HG03060 (cell line): Measurements from ENCODE around the gene STX18.
"Not testable (repeated sequence)": the region's sequence is repeated elsewhere in the genome, so short reads cannot be mapped to it uniquely, and the experiment has no call there.

Source experiments
- ATAC-seq: cut with Tn5 transposase; IDR thresholded peaks from one replicate; pipeline ENCODE4 v1.9.1; 2021; ENCODE audit warnings: low read depth, moderate number of reproducible peaks; ENCODE audit not compliant: unreplicated experiment

STX18 gene

DNA sequence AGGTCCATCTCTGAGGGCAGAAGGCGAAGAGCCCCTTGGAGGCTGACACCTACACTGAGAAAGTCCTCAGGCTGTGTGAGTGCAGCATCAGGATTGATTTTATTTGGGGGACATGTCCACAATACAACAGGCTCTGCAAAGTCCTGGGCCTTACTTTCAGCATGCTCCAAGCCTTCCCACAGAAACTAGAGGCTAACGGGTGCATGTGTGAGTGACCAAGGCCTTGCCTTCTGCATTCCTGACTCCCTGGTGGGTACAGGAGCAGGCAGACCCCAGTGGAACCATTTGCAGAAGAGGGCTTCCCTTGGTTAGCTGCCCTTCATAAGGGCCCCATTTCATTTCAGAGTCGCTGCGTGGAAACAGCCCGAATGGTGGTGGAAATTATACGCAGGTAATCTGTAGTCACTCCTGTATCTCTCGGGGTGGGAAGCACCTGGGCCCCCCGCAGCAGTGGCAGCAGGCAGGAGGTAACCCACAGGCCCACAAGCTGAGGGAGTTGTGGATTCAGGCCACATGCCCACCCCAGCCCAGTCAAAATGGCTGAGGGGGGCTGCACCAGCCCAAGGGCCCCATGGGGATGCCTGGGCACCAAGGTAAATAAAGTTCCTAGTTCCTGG lies 117.2 kb downstream of the STX18 start:
- ATAC-seq = no peak

DNA sequence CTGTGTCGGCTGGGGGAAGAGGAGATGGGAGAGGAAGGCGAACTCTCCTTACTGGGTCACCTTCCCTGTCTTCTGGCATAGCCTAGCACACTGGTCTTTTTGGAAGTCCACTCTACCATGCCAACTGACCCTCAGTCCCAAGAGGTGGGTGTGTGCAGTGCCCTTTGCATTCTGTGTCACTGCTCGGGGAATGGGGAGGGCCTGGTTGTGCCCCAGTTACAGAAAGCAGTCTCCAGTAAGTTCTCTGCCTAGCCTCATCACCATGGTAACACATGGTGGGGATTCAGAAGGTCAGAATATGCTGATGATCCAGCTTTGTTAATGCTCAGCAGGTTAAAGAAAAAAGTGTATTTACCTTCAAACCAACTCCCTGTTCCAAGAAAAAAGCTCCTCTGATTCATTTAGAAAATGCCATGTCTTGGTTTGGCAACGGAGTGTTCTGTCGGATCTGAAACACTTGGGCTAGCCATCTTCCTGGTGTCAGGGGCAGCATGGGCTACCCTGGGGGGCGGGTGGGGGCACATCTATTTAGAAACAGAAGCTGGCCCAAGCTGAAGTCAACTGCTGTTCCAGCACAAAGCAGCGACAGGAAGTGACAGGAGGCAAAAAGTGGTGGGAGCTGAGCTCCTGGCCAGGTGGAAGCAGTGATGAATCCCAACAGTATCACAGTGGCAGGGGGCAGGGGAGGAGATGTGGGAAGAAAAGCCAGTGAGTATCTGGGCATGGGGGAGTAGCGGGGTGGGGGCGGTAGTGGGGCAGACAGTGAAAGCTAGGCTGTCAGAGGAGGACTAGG lies 117.9 kb downstream of the STX18 start:
- ATAC-seq = no peak

DNA sequence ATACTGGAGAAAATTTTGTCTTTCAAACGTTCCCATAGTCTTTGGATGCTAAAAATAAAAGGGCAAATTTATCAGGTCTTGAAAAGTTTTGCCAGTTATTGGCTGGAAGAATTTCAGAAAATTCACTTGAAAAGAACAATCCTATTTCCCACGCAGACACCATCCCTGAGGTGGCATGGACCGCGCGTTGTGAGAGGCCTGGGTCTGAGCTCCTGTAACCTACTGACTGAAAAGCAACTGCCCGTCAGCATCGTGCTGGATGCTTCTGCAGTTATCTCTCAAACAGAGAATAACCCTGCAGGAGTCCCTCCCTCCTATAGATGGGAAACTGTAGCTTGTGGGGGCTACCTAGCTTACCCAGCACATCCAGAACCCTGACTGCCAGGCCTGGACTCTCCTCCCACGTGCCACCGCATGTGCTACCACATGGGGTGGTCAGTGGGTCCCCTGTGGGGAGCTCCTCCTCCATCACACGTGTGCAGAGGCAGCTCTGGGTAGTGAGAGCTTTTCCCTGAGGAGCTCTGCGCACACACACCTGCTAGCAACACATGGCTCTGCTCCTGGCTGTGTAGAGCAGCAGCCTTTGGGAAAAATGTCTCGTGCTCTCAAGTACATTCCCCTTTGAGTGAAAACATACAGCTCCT lies 118.9 kb downstream of the STX18 start:
- ATAC-seq = no peak

DNA sequence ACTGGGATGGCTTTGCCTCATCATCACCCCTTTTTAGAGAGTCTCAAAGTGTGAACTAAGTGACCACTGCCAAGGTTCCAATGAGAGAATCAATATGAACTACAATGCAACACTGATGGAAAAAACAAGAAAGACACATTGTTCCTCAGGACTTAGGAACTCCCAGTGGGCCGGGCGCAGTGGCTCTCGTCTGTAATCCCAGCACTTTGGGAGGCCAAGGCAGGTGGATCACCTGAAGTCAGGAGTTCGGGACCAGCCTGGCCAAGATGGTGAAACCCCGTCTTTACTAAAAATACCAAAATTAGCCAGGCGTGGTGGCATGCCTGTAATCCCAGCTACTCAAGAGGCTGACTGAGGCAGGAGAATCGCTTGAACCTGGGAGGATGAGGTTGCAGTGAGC lies 119.7 kb downstream of the STX18 start:
- ATAC-seq = not testable (repeated sequence)

DNA sequence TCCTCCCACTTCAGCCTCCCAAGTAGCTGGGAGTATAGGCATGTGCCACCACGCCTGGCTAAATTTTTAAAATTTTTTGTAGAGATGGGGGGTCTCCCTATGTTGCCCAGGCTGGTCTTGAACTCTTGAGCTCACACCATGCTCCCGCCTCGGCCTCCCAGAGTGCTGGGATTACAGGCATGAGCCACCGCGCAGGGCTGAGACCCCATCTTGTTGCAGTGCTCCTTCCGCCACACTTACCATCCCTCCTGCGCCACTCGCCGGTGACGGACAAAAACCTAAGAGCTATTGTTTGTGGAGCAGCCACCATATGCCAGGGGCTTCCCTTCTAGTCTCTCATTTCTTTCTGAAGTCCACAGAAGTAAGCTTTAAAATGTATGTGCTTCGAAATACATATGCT lies 120.5 kb downstream of the STX18 start:
- ATAC-seq = no peak

DNA sequence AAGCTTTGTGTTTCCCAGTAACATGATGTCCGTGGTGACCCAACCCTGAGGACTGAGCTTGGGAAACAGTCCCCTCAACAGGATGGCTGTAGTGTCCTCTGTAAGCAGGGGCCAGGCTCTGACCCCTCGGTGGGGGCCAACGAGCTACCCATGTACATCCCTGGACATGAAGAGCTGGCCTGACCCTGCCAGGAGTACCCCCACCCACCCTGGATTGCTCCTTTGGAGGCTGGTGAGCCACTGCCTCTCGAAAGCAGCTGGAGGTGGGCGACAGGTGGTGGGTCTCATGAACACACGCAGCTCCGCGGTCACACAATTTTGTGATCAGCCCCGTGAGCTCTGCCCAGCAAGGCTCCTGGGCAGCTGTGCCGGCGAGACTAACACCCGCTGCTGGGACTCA lies 121.4 kb downstream of the STX18 start:
- ATAC-seq = no peak

DNA sequence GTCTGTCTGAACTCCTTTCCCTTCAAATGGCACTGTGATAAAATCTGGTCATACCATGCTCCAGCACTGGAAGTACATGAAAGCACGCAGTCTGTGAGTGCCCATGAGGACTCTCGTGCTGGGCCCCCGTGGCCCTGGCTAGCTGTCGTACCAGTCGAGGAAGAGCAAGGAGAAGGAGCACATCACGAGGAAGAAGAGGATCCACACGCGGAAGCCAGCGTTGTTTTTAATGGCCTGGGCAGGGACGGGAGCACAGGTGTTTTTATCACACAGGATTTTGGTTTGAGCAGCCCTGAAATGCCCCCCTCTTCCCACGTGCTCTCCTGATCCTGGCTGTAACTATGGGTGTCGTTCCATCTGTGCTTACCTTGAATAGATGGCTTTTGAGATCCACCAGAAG lies 122.0 kb downstream of the STX18 start:
- ATAC-seq = no peak

DNA sequence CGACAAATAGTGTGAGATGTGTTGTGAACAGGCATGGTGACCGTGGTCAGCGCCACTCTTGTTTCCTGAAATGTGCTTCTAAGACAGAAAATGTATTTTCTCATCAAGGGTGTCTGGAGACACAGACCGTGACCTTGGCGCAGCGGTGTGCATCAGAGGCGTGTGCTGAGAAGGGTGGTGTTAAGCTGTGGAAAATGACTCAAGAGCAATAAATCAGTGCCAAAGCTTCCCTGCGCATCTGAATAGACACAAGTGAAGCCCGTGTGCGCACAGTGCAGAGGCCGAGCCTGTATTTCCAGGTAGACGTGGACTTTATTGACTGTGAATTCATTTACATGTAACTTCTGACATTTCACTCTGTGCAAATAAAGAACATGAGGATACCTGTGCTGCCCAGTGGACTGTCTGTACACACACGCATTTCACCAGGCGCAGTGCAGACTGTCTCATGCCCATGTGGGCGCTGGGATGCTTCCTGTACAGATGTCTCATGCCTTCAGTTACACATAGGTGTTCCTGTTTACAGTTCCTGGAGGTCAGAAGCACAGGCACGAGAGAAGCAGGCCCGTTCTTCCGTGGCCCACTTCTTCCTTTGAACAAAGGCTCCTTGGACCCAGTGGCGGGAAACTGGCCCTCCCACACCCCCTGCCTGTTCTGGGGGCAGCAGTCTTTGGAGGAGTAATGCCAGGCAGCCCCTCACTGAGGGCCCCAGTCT lies 123.0 kb downstream of the STX18 start:
- ATAC-seq = no peak

DNA sequence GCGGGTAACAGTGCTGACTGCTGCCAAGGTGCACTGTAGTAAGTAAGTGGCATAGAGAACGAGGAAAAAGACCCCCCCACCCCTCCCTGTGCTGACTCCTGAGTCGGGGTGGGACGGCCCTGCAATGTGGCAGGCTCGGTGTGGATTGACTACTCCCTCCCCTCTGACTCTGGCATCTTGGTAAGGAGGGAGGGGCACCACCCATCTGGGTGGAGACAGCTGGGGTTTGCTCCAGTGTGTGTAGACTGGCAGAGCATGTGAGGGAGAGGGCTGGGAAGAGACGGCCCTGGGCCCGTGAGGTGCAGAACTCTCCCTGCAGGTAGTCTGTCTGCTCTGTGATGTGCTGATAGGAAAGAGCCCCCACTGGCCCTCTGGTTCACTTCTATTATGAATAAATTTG lies 124.0 kb downstream of the STX18 start:
- no peak for ATAC-seq

DNA sequence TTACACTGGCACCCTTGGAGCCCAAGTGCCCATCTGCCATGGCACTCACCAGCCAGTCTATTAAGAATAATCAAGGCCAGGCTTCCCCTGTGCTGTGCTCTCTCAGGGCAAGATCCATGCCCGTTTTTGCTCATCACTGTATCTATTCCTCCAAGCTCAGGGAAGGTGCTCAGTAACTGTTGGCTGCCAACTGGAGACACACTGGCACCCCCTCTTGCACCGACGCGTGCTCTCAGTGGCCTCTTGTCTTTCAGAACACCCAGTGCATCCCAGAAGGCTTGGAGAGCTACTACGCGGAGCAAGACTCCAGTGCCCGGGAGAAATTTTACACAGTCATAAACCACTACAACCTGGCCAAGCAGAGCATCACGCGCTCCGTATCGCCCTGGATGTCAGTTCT lies 124.9 kb downstream of the STX18 start:
- ATAC-seq = no peak

DNA sequence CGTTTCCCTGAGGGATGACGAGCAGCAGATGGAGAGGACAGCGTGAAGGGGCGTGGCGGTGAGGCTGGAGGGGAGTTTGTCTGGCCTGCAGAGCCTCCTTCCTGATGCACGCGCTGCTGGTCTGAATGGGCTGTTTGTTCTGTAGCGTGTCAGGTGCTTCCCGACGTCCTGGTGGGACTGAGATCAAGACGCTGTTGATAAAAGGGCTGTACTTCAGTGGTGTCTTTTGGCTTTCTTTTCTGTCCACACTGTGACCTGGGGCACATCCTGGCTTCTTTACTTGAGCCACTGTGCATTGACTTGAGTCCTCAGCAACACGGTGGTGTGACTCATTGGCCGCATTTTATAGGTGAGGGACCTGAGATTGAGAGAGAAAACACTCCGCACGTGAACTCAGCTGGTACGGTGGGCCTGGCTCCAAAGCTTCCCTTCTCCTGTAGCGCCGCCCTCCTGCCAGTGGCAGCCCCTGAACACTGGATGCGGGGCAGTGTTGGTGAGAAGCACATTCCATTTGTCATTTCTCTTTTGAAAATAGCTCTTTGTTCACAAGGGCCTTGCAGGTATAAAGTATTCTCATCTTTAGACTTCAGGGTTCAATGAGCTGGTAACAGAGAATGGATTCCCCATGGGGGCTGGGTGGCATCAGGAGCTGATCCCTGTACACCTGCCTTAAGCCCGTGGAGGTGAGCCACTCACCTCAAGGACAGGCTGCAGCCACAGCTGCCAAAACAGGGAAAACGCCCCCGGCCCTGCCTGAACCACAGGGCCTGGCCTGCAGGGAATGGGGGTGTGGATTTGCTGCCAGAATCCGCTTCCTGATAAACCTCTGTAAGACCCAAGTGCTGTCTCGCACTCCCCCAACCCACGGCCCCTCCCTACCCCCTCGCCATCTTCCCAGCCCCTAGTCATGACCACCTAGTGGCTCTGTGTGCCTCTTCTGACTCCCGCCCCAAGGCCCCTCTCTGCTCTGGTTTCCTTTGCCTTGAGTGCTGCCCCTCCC lies 125.7 kb downstream of the STX18 start:
- ATAC-seq = no peak

DNA sequence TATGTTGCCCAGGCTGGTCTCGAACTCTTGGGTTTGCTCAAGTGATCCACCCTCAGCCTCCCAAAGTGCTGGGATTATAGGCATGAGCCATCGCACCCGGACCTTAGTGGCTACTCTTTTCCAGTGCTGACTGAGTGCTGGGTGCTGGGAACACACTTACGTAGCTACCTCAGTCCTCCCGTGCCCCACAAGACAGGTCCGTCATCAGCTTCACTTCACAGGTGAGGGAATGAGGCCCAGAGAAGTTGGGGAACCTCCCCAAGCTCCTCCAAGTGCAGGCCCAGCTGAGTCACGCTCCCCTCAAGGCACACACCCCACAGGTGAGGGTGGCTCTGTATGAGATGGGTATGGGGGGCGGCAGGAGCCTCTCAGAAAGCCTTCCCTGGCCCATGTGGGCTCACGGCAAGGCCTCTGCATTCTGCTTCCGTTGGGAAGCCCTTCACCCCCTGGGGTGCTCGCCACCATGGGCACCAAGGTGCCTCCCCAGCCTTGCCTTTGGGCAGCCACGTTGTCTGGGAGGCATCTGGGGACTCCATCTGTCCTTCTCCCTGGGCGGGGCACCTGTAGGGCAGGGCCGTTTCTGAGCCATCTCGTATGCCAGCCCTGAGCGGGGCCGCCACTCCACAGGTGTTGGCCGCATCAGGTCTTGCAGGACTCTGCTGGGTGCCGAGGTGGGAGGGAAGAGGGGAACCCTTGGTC lies 126.6 kb downstream of the STX18 start:
- no peak for ATAC-seq

DNA sequence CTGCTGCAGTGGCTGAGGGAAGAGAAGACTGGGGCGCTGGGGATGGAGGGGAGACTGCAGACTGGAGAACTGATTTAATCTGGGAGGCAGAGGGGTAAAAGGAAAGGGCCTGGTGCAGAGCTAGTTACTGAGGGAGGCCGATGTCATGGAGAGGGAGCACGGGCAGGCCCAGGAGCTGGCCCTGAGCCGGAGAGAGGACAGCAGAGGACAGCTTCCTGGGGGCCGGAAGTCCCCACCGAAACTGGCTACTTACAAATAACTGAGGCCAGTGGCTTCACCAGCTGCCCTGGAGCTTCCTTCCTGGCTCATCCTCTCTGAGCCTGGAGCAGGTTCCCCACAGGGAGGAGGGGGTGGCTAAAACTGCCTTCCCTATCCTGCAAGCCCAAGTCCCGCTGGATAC lies 128.0 kb downstream of the STX18 start:
- ATAC-seq = no peak

DNA sequence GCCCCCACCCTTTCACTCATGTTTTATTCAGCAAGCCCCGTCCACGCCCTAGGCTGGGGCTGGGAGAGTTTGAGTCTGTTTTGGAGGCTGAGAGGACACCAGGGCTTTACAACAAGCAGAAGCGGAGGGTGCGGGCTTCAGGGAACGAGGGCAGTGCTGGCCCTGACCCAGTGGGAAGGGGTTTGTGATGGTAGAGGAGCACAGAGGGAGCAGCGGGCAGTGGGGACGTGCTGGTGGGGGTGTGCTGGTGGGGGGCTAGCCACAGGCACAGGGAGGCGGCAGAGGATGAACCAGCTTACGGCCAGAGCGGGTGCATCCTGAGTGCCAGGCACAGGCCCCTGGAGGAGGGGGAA lies 128.5 kb downstream of the STX18 start:
- no peak for ATAC-seq

DNA sequence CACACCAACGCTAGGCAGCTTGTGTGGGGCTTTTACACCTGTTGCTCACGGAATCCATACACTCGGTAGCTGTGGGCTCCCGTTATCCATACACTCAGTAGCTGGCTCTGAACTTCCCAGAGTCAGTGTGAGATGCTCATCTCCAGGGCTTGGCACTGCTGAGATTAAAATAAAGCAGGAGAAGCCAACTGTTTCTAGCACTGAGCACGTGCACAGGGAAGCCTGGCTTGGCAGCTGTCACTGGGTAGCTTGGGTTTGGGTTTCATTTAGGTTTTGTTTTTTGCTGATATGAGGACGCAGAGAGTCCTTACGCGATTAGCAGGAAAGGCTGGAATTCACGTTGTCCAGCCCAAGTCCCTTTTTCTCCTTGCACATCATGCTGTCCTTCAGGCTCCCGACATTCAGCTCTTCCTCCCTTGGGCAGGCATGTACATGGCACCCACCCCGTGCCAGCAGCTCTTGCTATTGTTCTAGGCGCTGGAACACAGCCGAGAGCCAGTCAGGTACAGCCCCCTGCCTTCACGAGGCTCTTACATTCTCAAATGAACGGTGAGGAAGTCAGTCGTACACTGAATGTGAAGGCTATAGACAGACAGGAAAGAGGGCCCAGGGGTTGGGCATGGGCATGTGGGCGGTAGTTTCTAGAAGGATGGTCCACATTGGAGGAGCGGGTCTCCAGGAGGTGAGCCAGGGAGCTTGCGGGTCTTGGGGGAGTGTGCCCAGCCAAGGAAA lies 129.0 kb downstream of the STX18 start:
- no peak for ATAC-seq

DNA sequence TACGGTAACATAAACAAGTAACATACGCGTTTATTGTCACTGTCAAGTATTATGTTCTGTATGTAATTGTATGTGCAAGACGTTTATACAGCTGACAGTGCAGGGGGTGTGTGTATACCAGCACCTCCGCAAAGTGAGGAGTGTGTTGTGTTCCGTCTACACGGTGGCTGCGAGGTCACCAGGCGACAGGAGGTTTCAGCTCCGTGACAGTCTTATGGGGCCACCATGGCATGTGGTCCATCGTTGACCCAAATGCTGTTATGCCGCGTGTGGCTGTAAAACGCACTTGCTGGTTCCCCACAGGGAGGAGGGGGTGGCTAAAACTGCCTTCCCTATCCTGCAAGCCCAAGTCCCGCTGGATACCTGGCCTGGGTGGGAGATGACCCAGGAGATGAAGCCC lies 129.9 kb downstream of the STX18 start:
- ATAC-seq = no peak

DNA sequence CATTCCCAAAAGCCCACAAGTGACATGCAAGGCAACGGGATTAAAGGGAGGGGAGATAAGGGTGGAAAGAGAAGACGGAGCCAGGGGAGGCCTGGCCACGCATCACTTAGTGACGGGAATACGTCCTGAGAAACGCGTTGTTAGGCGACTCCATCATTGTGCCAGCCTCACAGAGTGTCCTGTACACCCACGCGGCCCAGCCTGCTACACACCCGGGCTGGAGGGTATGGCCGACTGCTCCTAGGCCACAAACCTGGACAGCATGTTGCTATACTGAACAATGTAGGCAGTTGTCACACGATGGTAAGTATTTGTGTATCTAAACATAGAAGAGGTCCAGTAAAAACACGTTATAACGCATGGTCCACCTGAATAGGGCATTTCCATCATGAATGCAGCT lies 131.6 kb downstream of the STX18 start:
- no peak for ATAC-seq

DNA sequence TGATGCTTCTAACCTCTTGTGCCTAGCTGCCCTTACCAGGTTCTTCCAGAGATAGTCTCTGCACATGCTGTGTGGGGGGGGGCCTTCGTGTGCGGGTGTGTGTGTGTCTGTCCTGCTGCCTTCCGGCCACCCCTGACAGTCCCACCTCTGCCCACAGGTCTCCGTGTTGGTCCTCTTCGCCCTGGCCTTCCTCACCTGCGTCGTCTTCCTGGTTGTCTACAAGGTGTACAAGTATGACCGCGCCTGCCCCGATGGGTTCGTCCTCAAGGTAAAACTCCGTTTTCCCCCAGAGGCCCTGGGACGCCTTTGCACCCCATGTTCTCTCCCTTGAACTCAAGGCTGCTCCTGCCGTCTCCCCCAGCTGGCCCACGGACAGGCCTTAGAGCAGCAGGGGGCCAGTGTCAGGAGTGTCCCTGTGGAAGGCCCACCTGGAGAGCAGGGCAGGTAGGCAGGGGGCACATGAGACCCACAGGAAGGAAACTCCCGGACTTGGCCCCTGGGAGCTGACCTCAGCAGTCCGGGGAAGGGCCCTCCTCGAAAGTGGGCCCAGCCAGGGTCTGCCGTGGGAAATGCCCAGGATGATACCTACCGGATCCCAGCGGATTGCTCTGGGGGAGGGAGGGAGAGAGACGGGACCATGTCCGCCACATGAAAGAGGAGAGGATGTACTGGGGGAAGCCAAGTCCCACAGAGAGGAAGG lies 132.3 kb downstream of the STX18 start:
- ATAC-seq = no peak
